ENCODE measurements around the gene BAIAP2. TPM values are rescaled to one million over a fixed set of nuclear protein-coding genes. Genes with fewer than 3 reads are reported as not detected.
A peak's percentile ranks its signal among the peaks of the same experiment; 100 is the strongest.

Gene BAIAP2
- polyA plus RNA-seq, 1 experiment, result 9.6 TPM

DNA sequence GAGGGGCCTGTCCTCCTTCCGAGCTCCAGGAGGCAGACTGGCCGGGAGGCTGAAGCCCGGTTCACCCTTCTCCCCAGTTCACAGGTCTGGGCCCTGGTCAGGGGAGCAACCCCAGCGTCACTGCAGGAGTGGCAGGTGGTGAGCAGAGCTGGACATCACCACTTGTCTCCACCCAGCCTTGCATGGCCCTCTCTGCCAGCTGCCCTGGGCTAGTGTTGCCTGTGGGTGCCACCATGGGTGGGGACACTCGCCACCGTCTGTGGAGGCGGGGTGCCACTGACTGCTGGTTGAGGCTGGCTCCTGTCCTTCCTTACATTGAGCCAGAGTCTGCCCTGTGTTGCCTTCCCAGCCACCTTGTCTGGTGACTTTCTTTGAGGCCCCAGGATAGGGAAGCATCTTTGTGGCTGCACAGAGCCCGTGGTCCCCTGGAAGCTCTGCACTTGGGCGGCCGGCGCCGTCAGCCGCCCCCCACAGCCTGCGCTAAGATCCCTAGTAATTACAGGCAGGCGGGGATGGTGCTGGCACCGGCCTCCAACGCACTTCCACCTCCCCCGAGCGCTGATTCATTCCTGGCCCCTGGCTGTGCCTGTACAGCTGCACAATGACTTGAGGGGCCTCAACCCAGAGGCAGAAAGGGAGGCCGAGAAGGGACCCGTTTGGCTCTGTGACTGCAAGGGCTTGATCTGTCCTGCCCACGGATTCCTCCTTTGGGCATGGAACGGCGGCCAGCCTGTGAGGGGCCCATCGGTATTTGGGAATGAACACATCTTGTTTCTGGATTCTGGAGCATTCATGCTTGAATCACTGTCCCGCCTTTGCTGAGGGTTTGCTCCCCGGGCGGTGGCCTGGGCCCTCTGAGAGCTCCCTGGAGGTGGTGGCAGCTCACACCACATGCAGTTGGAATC, 5.2 kb downstream of the BAIAP2 start:
- H3K9me3 ChIP-seq (ENCODE audit: control insufficient read depth, insufficient read depth, low read length), result peaks cover 15% of the 10 kb centered on the region; the same call in 1 of the 2 replicates
- DNase-seq (ENCODE audit: low read depth, low spot score), result no peak
- H3K4me3 ChIP-seq (ENCODE audit: low read depth, low read length), result no peak overlapping the region
- H3K27ac ChIP-seq (ENCODE audit: low read depth, low read length), result peak overlapping the region; percentile 39
- ChIA-PET POLR2A (interaction anchor here (0.6 kb wide), 1 partner anchor 47 kb away, joined by 3 read pairs; no protein-coding TSS in a partner anchor), CTCF (interaction anchor here (1.6 to 2.0 kb wide), 2 partner anchors 16 to 58 kb away, joined by 5 to 6 read pairs; no protein-coding TSS in a partner anchor)
- TF ChIP-seq, protein P1, sequence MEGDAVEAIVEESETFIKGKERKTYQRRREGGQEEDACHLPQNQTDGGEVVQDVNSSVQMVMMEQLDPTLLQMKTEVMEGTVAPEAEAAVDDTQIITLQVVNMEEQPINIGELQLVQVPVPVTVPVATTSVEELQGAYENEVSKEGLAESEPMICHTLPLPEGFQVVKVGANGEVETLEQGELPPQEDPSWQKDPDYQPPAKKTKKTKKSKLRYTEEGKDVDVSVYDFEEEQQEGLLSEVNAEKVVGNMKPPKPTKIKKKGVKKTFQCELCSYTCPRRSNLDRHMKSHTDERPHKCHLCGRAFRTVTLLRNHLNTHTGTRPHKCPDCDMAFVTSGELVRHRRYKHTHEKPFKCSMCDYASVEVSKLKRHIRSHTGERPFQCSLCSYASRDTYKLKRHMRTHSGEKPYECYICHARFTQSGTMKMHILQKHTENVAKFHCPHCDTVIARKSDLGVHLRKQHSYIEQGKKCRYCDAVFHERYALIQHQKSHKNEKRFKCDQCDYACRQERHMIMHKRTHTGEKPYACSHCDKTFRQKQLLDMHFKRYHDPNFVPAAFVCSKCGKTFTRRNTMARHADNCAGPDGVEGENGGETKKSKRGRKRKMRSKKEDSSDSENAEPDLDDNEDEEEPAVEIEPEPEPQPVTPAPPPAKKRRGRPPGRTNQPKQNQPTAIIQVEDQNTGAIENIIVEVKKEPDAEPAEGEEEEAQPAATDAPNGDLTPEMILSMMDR (IDR thresholded peaks at IDR 0.05; ENCODE audit: low read depth, low read length), result no peak
- no peaks in the 10 kb centered on the region for H3K27me3 ChIP-seq (ENCODE audit: control insufficient read depth, insufficient read depth, low read length)

DNA sequence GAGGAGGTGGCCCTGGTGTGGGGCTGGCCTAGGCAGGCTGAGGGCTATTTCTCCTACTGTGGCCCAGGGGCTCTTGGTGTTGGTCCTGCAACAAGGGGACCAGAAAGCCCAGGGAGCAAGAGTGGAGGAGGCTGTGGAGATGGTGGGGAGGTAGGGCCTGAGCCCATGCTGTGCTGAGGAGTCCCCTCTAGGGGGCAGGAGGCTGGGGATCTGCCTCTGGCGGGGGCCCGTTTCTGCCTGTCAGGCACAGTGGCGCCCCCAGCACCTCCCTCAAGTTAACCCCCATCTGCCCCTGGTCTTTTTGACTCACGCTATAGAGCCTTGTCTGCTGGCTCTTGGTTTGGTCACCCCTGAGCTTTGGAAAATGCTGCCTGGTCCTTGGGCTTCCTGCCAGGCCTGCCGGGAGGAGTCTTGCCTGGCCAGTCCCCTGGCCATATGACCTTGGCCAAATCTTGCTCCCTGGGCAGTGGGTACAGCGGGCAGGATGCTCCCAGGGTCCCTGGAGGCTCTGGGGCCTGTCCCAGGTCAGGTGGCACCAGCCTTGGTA, 5.9 kb downstream of the BAIAP2 start:
- Histone ChIP-seq H3K9me3 (ENCODE audit: control insufficient read depth, insufficient read depth, low read length) (peaks cover 15% of the 10 kb centered on the region; the same call in 1 of the 2 replicates), H3K27ac (ENCODE audit: low read depth, low read length) (peak overlapping the region; percentile 39), H3K4me3 (ENCODE audit: low read depth, low read length) (no peak overlapping the region), H3K27me3 (ENCODE audit: control insufficient read depth, insufficient read depth, low read length) (no peaks in the 10 kb centered on the region)
- TF ChIP-seq, protein P1 (IDR thresholded peaks at IDR 0.05; ENCODE audit: low read depth, low read length), result peak; percentile 43
- DNase-seq (ENCODE audit: low read depth, low spot score), result no peak
- CTCF ChIA-PET, result interaction anchor here (1.6 to 2.0 kb wide), 2 partner anchors 17 to 57 kb away, joined by 5 to 6 read pairs; no protein-coding TSS in a partner anchor
- POLR2A ChIA-PET, result interaction anchor here (0.6 kb wide), 1 partner anchor 48 kb away, joined by 3 read pairs; no protein-coding TSS in a partner anchor

DNA sequence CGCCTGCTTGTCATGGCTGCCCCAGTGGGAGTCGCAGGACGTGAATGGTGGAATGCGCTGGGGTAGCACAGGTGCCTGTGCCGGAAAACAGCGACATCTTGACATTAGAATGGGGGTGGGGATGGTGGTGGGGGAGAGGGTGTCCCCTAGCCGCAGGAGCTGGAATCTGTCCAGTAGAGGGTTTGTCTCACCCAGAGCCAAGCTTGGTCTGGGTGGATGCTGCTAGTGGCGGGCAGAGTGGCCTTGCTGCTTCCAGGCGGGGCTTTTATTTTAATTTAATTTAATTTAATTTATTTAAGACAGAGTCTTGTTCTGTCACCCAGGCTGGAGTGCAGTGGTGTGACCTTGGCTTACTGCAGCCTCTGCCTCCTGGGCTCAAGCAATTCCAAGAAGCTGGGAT, 7.7 kb downstream of the BAIAP2 start:
- peaks cover 11% of the 10 kb centered on the region; the same call in 1 of the 2 replicates for H3K9me3 ChIP-seq (ENCODE audit: control insufficient read depth, insufficient read depth, low read length)
- no peaks in the 10 kb centered on the region for H3K27me3 ChIP-seq (ENCODE audit: control insufficient read depth, insufficient read depth, low read length)
- TF ChIP-seq, protein P1 (IDR thresholded peaks at IDR 0.05; ENCODE audit: low read depth, low read length), result no peak
- no peak for DNase-seq (ENCODE audit: low read depth, low spot score)
- CTCF ChIA-PET, result interaction anchor here (1.5 kb wide), 1 partner anchor 19 kb away, joined by 6 read pairs; no protein-coding TSS in a partner anchor
- no peak overlapping the region for H3K27ac ChIP-seq (ENCODE audit: low read depth, low read length)
- H3K4me3 ChIP-seq (ENCODE audit: low read depth, low read length), result no peak overlapping the region
- POLR2A ChIA-PET, result no interaction called here

DNA sequence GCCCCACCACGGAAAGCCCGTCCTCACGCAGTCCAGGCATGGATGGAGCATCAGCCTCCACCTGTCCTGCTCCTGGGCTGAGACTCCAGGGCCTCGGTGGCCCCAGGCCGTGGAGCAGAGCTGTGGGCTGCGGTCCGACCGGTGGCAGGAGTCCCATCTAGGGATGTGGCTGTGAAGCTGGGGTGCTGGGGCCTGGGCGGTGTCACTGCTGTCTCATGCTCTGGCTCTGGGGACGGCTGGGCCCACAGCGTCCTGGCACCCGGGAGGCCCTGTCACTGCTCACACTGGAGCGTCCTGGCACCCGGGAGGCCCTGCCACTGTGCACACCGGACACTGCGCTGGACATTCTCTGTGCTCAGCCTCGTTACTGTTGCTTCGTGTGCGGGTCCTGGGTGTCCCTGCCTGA, 8.4 kb downstream of the BAIAP2 start:
- H3K27ac ChIP-seq (ENCODE audit: low read depth, low read length), result no peak overlapping the region
- TF ChIP-seq, protein P1 (IDR thresholded peaks at IDR 0.05; ENCODE audit: low read depth, low read length), result no peak
- POLR2A ChIA-PET, result no interaction called here
- CTCF ChIA-PET, result interaction anchor here (1.5 kb wide), 1 partner anchor 20 kb away, joined by 6 read pairs; no protein-coding TSS in a partner anchor
- no peaks in the 10 kb centered on the region for H3K27me3 ChIP-seq (ENCODE audit: control insufficient read depth, insufficient read depth, low read length)
- peaks cover 11% of the 10 kb centered on the region; the same call in 1 of the 2 replicates for H3K9me3 ChIP-seq (ENCODE audit: control insufficient read depth, insufficient read depth, low read length)
- DNase-seq (ENCODE audit: low read depth, low spot score), result no peak
- no peak overlapping the region for H3K4me3 ChIP-seq (ENCODE audit: low read depth, low read length)

Measured in AG04450 (cell line).